ENCODE results near the gene BLID. TPM values are rescaled to one million over a fixed set of nuclear protein-coding genes. Genes with fewer than 3 reads are reported as not detected.

The BLID gene
- total and polyA plus RNA-seq, 10 of the 15 experiments (the other 5 are each of a cell fraction or from before 2014, with no cell fraction given): not detected

DNA sequence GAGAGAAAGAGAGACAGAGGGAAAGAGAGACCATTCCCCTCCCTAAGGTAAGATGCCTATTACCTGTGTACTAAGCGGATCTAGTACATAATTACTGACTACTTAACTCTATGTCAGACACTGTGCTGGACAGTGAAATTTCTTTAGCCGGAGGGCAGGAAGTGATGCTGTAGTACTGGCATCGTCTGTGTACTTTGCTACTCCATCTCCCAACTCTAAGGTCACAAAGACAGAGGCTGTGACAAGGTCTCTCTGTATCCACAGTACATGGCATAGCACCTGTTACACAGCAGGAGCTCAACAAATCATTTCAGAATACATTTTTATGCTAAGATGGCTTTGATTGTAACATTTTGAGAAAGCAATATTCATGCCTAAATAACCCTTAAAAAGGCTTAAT is 9.0 kb downstream of the BLID start:
- ATAC-seq (no peak), DNase-seq (ENCODE audit: low read depth, low spot score) (no peak), FAIRE-seq (no peak)
- ChIA-PET POLR2A (no interaction called here), CTCF (interaction anchor here (1.0 to 3.6 kb wide), 2 partner anchors 8 to 21 kb away, joined by 3 to 14 read pairs; partner anchors contain the start of gene BLID), SMC1A (ENCODE audit: uncharacterized antibody, unreplicated experiment) (no interaction called here), RAD21 (ENCODE audit: unreplicated experiment) (no interaction called here)
- BruUV-seq (replicated peaks): no TSS peak
- Histone ChIP-seq H3K4me1 (ENCODE audit: control insufficient read depth, insufficient read depth, low read length) (no peaks in the 10 kb centered on the region), H3K4me3 (no peak overlapping the region), H3K9ac (ENCODE audit: control insufficient read depth, insufficient read depth, low read length) (no peak overlapping the region), H2AFZ (ENCODE audit: control insufficient read depth, low read depth, low read length) (no peak overlapping the region), H3K27ac (ENCODE audit: control insufficient read depth, insufficient read depth) (no peak overlapping the region), H3K27me3 (replicated peaks in 1 of 2; ENCODE audit: control insufficient read depth in 2 of 2, insufficient read depth in 2 of 2, low read length in 1 of 2) (peaks cover 0 to 10% of the 10 kb centered on the region in 2 experiments; a peak in 1 of 4 replicates), H3K36me3 (ENCODE audit: control insufficient read depth in 2 of 2, insufficient read depth in 2 of 2, low read length in 1 of 2) (no peaks in the 10 kb centered on the region), H3K79me2 (ENCODE audit: control insufficient read depth, insufficient read depth, low read length) (no peaks in the 10 kb centered on the region), H3K9me3 (replicated peaks; ENCODE audit: control insufficient read depth, insufficient read depth, low read length) (no peaks in the 10 kb centered on the region), H4K20me1 (ENCODE audit: control insufficient read depth, insufficient read depth) (no peaks in the 10 kb centered on the region), H3K4me2 (ENCODE audit: control insufficient read depth, insufficient read depth) (no peak overlapping the region)
- in situ Hi-C loops (cut with MboI) (no loop called here), intact Hi-C loops (cut with micrococcal nuclease; ENCODE audit: unreplicated experiment) (loop anchor here (5.0 kb wide), 1 partner anchor 400 kb away; no protein-coding TSS in a partner anchor)
- TF ChIP-seq NR2C2 (IDR thresholded peaks at IDR 0.05; ENCODE audit: borderline replicate concordance, control insufficient read depth, insufficient read length, low read depth) (no peak), IRF3 (IDR thresholded peaks at IDR 0.05) (no peak), SREBF1 (IDR thresholded peaks at IDR 0.05; ENCODE audit: low read length) (no peak)
- 20% methylated on average over 3 of the region's 3 CpGs for WGBS (ENCODE audit: insufficient coverage, insufficient replicate concordance, low lambda C conversion rate, missing lambda C conversion rate)

- H3K4me3 ChIP-seq: no peak overlapping the region
- no peak overlapping the region for H3K27ac ChIP-seq (ENCODE audit: control insufficient read depth, insufficient read depth)
- ATAC-seq (no peak), FAIRE-seq (no peak), DNase-seq (ENCODE audit: low read depth, low spot score) (no peak)
- no peak overlapping the region for H3K9ac ChIP-seq (ENCODE audit: control insufficient read depth, insufficient read depth, low read length)
- ChIA-PET POLR2A (no interaction called here), SMC1A (ENCODE audit: uncharacterized antibody, unreplicated experiment) (no interaction called here), RAD21 (ENCODE audit: unreplicated experiment) (no interaction called here), CTCF (interaction anchor here (3.6 kb wide), 1 partner anchor 10 kb away, joined by 14 read pairs; the partner anchor contains the start of gene BLID)
- H3K27me3 ChIP-seq (replicated peaks in 1 of 2; ENCODE audit: control insufficient read depth in 2 of 2, insufficient read depth in 2 of 2, low read length in 1 of 2): peaks cover 0 to 16% of the 10 kb centered on the region in 2 experiments; a peak in 3 of 4 replicates
- H3K4me2 ChIP-seq (ENCODE audit: control insufficient read depth, insufficient read depth): no peak overlapping the region
- no peak overlapping the region for H2AFZ ChIP-seq (ENCODE audit: control insufficient read depth, low read depth, low read length)
- WGBS (ENCODE audit: insufficient coverage, insufficient replicate concordance, low lambda C conversion rate, missing lambda C conversion rate): 7% methylated on average over 8 of the region's 8 CpGs
- TF ChIP-seq NFIC (IDR thresholded peaks at IDR 0.05; ENCODE audit: low read depth, low read length) (no peak), NBN (IDR thresholded peaks at IDR 0.05) (no peak)
- H3K36me3 ChIP-seq (ENCODE audit: control insufficient read depth in 2 of 2, insufficient read depth in 2 of 2, low read length in 1 of 2): no peaks in the 10 kb centered on the region
- no peaks in the 10 kb centered on the region; the same call in 2 of the 3 replicates for H3K9me3 ChIP-seq (replicated peaks; ENCODE audit: control insufficient read depth, insufficient read depth, low read length)
- BruUV-seq (replicated peaks): no TSS peak
- in situ Hi-C loops (cut with MboI): no loop called here
- no peaks in the 10 kb centered on the region for H3K4me1 ChIP-seq (ENCODE audit: control insufficient read depth, insufficient read depth, low read length)
- no peaks in the 10 kb centered on the region for H3K79me2 ChIP-seq (ENCODE audit: control insufficient read depth, insufficient read depth, low read length)
- no peaks in the 10 kb centered on the region for H4K20me1 ChIP-seq (ENCODE audit: control insufficient read depth, insufficient read depth)
- intact Hi-C loops (cut with micrococcal nuclease; ENCODE audit: unreplicated experiment): loop anchor here (5.0 kb wide), 1 partner anchor 402 kb away; no protein-coding TSS in a partner anchor
Measured at GRCh38 chr11:122105044-122105758, 10.8 kb downstream of the BLID start.
